ENCODE measurements around the gene C6.

DNA sequence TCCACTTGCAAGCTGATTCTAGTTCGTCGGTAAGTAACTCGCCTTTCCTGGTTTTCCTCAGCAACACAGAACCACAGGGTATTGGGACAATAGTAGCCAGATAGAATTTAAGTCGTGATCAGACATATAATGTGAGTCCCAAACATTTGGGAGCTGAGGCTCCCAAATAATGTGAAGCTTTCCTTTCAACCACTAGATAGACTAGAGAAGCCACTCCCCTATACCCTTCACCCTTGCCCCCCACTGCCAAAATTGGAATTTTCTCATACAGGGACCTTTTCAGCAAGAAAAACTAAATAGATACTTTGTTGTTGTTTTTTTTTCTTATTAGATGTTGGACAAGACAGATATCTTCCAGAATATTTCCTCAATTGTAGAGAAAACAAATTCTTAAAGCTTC, 1.9 kb downstream of the C6 start:
- no peak for TF ChIP-seq GABPA (IDR thresholded peaks at IDR 0.05; ENCODE audit: low read depth, low read length)
- no peak for TF ChIP-seq GABPA (CRISPR knock-in tag; IDR thresholded peaks at IDR 0.05; ENCODE audit: low read depth)
- TF ChIP-seq, protein P1, sequence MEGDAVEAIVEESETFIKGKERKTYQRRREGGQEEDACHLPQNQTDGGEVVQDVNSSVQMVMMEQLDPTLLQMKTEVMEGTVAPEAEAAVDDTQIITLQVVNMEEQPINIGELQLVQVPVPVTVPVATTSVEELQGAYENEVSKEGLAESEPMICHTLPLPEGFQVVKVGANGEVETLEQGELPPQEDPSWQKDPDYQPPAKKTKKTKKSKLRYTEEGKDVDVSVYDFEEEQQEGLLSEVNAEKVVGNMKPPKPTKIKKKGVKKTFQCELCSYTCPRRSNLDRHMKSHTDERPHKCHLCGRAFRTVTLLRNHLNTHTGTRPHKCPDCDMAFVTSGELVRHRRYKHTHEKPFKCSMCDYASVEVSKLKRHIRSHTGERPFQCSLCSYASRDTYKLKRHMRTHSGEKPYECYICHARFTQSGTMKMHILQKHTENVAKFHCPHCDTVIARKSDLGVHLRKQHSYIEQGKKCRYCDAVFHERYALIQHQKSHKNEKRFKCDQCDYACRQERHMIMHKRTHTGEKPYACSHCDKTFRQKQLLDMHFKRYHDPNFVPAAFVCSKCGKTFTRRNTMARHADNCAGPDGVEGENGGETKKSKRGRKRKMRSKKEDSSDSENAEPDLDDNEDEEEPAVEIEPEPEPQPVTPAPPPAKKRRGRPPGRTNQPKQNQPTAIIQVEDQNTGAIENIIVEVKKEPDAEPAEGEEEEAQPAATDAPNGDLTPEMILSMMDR (CRISPR knock-in tag; IDR thresholded peaks at IDR 0.05) = no peak
- TF ChIP-seq, protein P2, sequence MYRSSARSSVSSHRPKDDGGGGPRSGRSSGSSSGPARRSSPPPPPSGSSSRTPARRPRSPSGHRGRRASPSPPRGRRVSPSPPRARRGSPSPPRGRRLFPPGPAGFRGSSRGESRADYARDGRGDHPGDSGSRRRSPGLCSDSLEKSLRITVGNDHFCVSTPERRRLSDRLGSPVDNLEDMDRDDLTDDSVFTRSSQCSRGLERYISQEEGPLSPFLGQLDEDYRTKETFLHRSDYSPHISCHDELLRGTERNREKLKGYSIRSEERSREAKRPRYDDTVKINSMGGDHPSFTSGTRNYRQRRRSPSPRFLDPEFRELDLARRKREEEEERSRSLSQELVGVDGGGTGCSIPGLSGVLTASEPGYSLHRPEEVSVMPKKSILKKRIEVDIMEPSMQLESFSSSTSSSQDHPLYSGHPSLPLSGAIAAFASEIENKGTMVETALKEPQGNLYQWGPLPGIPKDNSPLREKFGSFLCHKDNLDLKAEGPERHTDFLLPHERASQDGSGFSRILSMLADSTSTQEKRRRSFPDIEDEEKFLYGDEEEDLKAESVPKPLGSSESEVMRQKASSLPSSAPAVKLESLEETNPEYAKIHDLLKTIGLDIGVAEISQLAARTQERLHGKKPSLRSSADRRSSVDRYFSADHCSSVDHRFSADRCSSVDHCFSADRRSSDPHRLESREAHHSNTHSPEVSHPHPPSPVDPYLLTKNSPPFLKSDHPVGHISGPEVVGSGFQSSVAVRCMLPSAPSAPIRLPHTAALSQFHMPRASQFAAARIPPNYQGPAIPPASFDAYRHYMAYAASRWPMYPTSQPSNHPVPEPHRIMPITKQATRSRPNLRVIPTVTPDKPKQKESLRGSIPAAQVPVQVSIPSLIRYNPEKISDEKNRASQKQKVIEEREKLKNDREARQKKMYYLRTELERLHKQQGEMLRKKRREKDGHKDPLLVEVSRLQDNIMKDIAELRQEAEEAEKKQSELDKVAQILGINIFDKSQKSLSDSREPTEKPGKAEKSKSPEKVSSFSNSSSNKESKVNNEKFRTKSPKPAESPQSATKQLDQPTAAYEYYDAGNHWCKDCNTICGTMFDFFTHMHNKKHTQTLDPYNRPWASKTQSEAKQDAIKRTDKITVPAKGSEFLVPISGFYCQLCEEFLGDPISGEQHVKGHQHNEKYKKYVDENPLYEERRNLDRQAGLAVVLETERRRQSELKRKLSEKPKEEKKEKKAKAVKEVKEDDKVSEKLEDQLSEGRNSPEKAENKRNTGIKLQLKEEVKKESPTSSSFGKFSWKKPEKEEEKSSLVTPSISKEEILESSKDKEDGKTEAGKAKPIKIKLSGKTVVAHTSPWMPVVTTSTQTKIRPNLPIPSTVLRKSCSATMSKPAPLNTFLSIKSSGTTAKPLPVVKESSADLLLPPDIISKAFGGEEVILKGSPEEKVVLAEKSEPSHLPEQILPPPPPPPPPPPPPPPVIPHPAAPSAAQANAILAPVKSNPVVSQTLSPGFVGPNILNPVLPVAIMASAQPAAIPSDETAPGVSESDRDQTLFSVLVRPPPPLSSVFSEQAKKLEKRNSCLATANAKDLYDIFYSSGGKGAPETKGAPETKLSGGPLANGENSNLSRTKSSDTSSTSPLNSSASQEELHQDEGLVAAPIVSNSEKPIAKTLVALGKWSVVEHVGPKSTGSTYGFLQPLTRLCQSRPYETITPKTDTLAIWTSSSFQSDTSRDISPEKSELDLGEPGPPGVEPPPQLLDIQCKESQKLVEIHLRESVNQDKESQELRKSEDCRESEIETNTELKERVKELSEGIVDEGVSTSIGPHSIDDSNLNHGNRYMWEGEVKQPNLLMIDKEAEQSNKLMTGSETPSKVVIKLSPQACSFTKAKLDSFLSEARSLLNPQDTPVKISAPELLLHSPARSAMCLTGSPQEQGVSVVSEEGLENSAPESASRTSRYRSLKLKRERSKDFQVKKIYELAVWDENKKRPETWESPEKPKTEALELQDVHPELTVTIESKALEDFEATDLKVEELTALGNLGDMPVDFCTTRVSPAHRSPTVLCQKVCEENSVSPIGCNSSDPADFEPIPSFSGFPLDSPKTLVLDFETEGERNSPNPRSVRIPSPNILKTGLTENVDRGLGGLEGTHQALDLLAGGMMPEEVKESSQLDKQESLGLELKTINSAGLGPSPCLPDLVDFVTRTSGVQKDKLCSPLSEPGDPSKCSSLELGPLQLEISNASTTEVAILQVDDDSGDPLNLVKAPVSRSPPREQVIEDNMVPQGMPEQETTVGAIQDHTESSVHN (CRISPR knock-in tag; IDR thresholded peaks at IDR 0.05) = no peak
- TF ChIP-seq SP4 (CRISPR knock-in tag; IDR thresholded peaks at IDR 0.05) = no peak
- TF ChIP-seq RFX5 (IDR thresholded peaks at IDR 0.05; ENCODE audit: low read depth, low read length) = no peak

Data from HepG2 (cell line).